Right lobe of liver (tissue), 4 donors: ENCODE measurements around the gene AP4M1.

Experiments used
- POLR2A ChIP-seq: fragments of 450-650 bp; IDR thresholded peaks from one replicate; pipeline ENCODE4 v1.6.1; 2017; ENCODE audit warnings: antibody characterized with exemption, mild to moderate bottlenecking
- TF ChIP-seq, protein P1 (sequence below), 4 donors: fragments of 200-600 bp in 3 of 4; fragments of 450-650 bp in 1 of 4; IDR thresholded peaks; one replicate each; pipeline versions ENCODE4 v1.5.1 to v1.8.0; 2016 to 2022; ENCODE audit warnings: antibody characterized with exemption in 4 of 4, mild to moderate bottlenecking in 2 of 4
- donor health status: DM: no; HTN: no; CAD: no.
- donor health status: DM: no; HTN: no; CAD: no.
- donor health status: DM: no; HTN: yes; CAD: no.

DNA sequence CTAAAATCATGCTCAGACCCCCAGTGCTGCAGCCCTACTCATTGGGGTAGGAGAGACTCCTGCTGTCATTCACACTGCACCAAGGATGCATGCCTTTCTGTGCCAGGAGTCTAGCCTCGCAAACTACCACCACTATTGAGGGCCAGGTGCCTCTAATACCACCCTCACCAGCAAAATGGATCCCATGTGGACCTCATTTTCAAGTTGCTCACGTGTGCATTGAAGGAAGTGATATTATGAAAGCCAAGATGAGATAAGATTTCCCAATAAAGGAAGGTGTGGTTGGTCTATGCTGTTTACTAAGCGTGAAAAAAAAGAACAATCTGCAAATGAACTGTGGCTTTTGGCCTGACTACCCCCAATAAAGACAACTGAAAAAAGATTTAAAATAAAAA is 40.1 kb downstream of the AP4M1 start:
- TF ChIP-seq, protein P1, sequence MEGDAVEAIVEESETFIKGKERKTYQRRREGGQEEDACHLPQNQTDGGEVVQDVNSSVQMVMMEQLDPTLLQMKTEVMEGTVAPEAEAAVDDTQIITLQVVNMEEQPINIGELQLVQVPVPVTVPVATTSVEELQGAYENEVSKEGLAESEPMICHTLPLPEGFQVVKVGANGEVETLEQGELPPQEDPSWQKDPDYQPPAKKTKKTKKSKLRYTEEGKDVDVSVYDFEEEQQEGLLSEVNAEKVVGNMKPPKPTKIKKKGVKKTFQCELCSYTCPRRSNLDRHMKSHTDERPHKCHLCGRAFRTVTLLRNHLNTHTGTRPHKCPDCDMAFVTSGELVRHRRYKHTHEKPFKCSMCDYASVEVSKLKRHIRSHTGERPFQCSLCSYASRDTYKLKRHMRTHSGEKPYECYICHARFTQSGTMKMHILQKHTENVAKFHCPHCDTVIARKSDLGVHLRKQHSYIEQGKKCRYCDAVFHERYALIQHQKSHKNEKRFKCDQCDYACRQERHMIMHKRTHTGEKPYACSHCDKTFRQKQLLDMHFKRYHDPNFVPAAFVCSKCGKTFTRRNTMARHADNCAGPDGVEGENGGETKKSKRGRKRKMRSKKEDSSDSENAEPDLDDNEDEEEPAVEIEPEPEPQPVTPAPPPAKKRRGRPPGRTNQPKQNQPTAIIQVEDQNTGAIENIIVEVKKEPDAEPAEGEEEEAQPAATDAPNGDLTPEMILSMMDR (IDR thresholded peaks at IDR 0.05) = no peak
- no peak for TF ChIP-seq POLR2A
